K562 (cell line): ENCODE measurements around the gene SPEM2. TPM values are rescaled to one million over a fixed set of nuclear protein-coding genes. Genes with fewer than 3 reads are reported as not detected.

Experiments used
- ATAC-seq: fragments of 200-7000 bp; cut with Tn5 transposase; 3 replicates; pipeline ENCODE4 v1.9.1; 2020; ENCODE audit warnings: moderate library complexity
- BruUV-seq: library from RNA; stranded (reverse); fragments of 400-500 nt; replicated peaks from 2 replicates; lab custom pipeline; 2021; lab: Mats Ljungman, UMichigan
- CTCF ChIA-PET: fragments of 300-600 bp; formaldehyde crosslinking; extraction: SDS; loops from one replicate; lab custom pipeline; 2021; ENCODE audit warnings: low intra/inter-chr PET ratio; lab: Yijun Ruan, JAX
- POLR2A ChIA-PET: fragments of 300-600, 350-650 bp; sonication (Branson Sonifier 250); formaldehyde crosslinking; extraction: SDS; loops from one replicate; lab custom pipeline; 2021; ENCODE audit warnings: antibody characterized with exemption, inconsistent platforms; lab: Yijun Ruan, JAX
- DNase-seq, 4 experiments: peaks; one replicate each; pipeline versions ENCODE4 v3.0.0 to v3.0.0-alpha.2; 2011 to 2018; ENCODE audit warnings: low spot score in 3 of 4, mixed read lengths in 3 of 4; ENCODE audit errors: extremely low read depth in 1 of 4
- FAIRE-seq: peaks from 2 replicates; lab custom pipeline; 2011; peaks lifted over from hg19 to GRCh38; lab: Jason Lieb, UNC
- H2AFZ ChIP-seq: 2 replicates; pipeline ENCODE4 v1.6.0; 2011; ENCODE audit warnings: low read depth, low read length, control low read depth, inconsistent platforms
- H3K27ac ChIP-seq: fragments of 200-600 bp; 3 replicates; pipeline ENCODE4 v1.8.0; 2011; ENCODE audit warnings: low read depth, mild to moderate bottlenecking, control low read depth, inconsistent platforms, low read length, moderate library complexity, mixed read lengths; ENCODE audit errors: extremely low read depth
- H3K27me3 ChIP-seq, 2 experiments: fragments of 300-600 bp in 1 of 2; 2 replicates in 1 of 2; 3 replicates in 1 of 2; pipeline versions ENCODE4 v1.6.0 to v1.8.0; 2011; ENCODE audit warnings: inconsistent platforms in 2 of 2, low read length in 2 of 2, mild to moderate bottlenecking in 1 of 2, mixed read lengths in 1 of 2, moderate library complexity in 1 of 2; ENCODE audit not compliant: control insufficient read depth in 2 of 2, insufficient read depth in 2 of 2
- H3K36me3 ChIP-seq: fragments of 300-600 bp; 3 replicates; pipeline ENCODE4 v1.8.0; 2011; ENCODE audit warnings: mild to moderate bottlenecking, low read length, inconsistent platforms; ENCODE audit not compliant: control insufficient read depth, insufficient read depth
- H3K4me1 ChIP-seq, 2 experiments: fragments of 200-600 bp in 1 of 2; replicated peaks in 1 of 2; 2 replicates in 1 of 2; 3 replicates in 1 of 2; pipeline versions ENCODE4 v1.5.1 to v1.8.0; 2011; ENCODE audit warnings: inconsistent platforms in 2 of 2, low read length in 2 of 2, mild to moderate bottlenecking in 1 of 2, mixed read lengths in 1 of 2, moderate library complexity in 1 of 2; ENCODE audit not compliant: control insufficient read depth in 2 of 2, insufficient read depth in 2 of 2
- H3K4me2 ChIP-seq: 2 replicates; pipeline ENCODE4 v1.6.1; 2011; ENCODE audit warnings: low read length, control low read depth, inconsistent platforms, mixed read lengths; ENCODE audit not compliant: insufficient read depth
- H3K4me3 ChIP-seq: fragments of 200-600 bp; sonication (generic), shearing (Covaris generic); 2 replicates; pipeline ENCODE4 v1.5.1; 2016; ENCODE audit warnings: control low read depth, inconsistent platforms
- H3K79me2 ChIP-seq: fragments of 200-600 bp; 3 replicates; pipeline ENCODE4 v1.8.0; 2011; ENCODE audit warnings: low read length, inconsistent platforms; ENCODE audit not compliant: control insufficient read depth, insufficient read depth
- H3K9ac ChIP-seq, 2 experiments: 2 replicates each; pipeline versions ENCODE4 v1.6.0 to v1.6.1; 2011; ENCODE audit warnings: low read depth in 2 of 2, low read length in 2 of 2, control low read depth in 1 of 2, inconsistent platforms in 1 of 2, mild to moderate bottlenecking in 1 of 2, mixed read lengths in 1 of 2; ENCODE audit not compliant: insufficient read depth in 1 of 2
- H3K9me1 ChIP-seq: one replicate; pipeline ENCODE4 v1.6.0; 2011; ENCODE audit warnings: inconsistent platforms, mild to moderate bottlenecking, low read length, moderate library complexity; ENCODE audit not compliant: control insufficient read depth, insufficient read depth
- H3K9me3 ChIP-seq: replicated peaks from 2 replicates; pipeline ENCODE4 v1.5.1; 2011; ENCODE audit warnings: low read depth, low read length, inconsistent platforms; ENCODE audit not compliant: control insufficient read depth, insufficient read depth
- H4K20me1 ChIP-seq: replicated peaks from 2 replicates; pipeline ENCODE4 v1.6.1; 2011; ENCODE audit warnings: low read length, inconsistent platforms, mixed read lengths; ENCODE audit not compliant: control insufficient read depth, insufficient read depth
- PHB2 ChIP-seq: fragments of 450-650 bp; IDR thresholded peaks from 2 replicates; pipeline ENCODE4 v1.6.1; 2017; ENCODE audit warnings: low read depth
- WGBS: fragments of 100-300 bp; shearing (Covaris generic); methylation state at CpG from one replicate; pipeline ENCODE4 v1.1.6; 2016; ENCODE audit warnings: low coverage, mixed read lengths; ENCODE audit not compliant: insufficient coverage; ENCODE audit errors: missing lambda C conversion rate; 5-methylcytosine and 5-hydroxymethylcytosine counted together
- in situ Hi-C: fragments of 300-500 bp; cut with MboI; formaldehyde crosslinking; loops from 4 replicates; pipeline ENCODE4 v1.15.0; 2018; ENCODE audit warnings: inconsistent platforms, mixed read lengths
- intact Hi-C: fragments of 100-400 bp; cut with micrococcal nuclease; formaldehyde crosslinking; loops from 2 replicates; pipeline ENCODE4 v1.14.2; 2022
- polyA plus RNA-seq, 8 experiments: library from polyadenylated mRNA; depleted of rRNA in 4 of 8; stranded (reverse) in 5 of 8; unstranded in 3 of 8; fragments of >200 nt; fragmentation: Nextera tagmentation in 2 of 8; fragmentation: Illumina TruSeq in 1 of 8; extraction: Ambion mirVana in 2 of 8; extraction: Trizol in 1 of 8; gene quantifications; 2 replicates each; pipeline versions ENCODE4 v1.2.1 to v1.2.3, GENCODE V29; 2011 to 2014; ENCODE audit warnings: inconsistent platforms in 1 of 8, missing spikeins in 1 of 8
- total RNA-seq, 7 experiments: library from RNA; depleted of rRNA in 6 of 7; stranded (reverse); fragments of >200 nt in 6 of 7; fragmentation: Illumina TruSeq in 2 of 7; extraction: Trizol in 2 of 7; gene quantifications; 2 replicates each; pipeline versions ENCODE4 v1.2.1 to v1.2.3, GENCODE V29; 2011 to 2021; ENCODE audit warnings: low replicate concordance in 1 of 7
- TF ChIP-seq, protein P1 (sequence below): fragments of 450-650 bp; IDR thresholded peaks from 2 replicates; pipeline ENCODE4 v1.6.1; 2018; ENCODE audit not compliant: partially characterized antibody
- TF ChIP-seq, protein P2 (sequence below): fragments of 200-400 bp; formaldehyde crosslinking; IDR thresholded peaks from 2 replicates; pipeline ENCODE4 v1.6.1; 2017; ENCODE audit warnings: mild to moderate bottlenecking, low read depth, low read length, moderate library complexity

Gene SPEM2
- total and polyA plus RNA-seq, 9 of the 15 experiments (the other 6 are each of a cell fraction or from before 2014, with no cell fraction given), result not detected

DNA sequence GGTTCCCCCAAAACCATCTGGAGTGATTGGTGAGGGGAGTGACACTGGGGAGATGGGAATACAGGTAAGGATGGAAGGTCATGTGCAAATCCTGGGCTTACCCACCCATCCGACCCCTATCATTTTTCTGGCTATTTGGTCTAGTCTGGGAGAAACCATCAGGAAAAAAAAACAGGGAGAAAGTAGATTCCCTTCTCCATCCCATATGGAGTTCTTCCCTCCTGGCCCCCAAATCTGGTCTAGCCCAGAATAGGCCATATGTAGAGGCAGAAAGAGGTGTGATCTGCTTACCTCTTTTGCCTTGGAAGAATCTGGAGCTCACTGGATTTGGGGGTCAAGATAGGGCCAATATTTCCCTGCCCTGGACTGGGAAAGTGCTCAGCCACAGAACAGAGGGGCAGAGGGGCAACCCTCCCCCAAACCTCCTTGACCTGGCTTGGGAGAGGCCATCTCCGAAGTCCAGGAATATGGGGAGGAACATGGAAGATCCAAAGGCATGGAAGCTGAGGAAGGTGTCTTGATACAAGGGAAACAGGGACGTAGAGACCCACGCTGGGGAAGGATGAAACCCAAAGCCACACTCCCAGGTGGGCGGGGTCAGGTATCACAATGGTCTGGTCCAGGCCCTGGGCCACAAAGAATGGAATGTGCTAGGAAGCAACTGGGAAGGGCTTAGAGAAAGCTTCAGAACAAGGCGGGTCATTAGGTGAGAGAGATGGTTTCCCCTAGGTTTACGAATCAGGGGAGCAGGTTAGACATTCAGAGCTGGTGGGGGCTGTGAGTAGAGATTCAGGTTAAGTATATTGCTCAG lies 35.6 kb downstream of the SPEM2 start:
- peaks cover 30% of the 10 kb centered on the region; the same call in 1 of the 3 replicates for H3K36me3 ChIP-seq
- H3K4me2 ChIP-seq, result no peak overlapping the region
- no peaks in the 10 kb centered on the region for H3K9me3 ChIP-seq
- no peak overlapping the region for H3K9ac ChIP-seq
- BruUV-seq, result no TSS peak
- ATAC-seq, result no peak
- TF ChIP-seq, protein P1, sequence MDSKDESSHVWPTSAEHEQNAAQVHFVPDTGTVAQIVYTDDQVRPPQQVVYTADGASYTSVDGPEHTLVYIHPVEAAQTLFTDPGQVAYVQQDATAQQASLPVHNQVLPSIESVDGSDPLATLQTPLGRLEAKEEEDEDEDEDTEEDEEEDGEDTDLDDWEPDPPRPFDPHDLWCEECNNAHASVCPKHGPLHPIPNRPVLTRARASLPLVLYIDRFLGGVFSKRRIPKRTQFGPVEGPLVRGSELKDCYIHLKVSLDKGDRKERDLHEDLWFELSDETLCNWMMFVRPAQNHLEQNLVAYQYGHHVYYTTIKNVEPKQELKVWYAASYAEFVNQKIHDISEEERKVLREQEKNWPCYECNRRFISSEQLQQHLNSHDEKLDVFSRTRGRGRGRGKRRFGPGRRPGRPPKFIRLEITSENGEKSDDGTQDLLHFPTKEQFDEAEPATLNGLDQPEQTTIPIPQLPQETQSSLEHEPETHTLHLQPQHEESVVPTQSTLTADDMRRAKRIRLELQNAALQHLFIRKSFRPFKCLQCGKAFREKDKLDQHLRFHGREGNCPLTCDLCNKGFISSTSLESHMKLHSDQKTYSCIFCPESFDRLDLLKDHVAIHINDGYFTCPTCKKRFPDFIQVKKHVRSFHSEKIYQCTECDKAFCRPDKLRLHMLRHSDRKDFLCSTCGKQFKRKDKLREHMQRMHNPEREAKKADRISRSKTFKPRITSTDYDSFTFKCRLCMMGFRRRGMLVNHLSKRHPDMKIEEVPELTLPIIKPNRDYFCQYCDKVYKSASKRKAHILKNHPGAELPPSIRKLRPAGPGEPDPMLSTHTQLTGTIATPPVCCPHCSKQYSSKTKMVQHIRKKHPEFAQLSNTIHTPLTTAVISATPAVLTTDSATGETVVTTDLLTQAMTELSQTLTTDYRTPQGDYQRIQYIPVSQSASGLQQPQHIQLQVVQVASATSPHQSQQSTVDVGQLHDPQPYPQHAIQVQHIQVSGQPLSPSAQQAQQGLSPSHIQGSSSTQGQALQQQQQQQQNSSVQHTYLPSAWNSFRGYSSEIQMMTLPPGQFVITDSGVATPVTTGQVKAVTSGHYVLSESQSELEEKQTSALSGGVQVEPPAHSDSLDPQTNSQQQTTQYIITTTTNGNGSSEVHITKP, result peak; percentile 90
- TF ChIP-seq, protein P2, sequence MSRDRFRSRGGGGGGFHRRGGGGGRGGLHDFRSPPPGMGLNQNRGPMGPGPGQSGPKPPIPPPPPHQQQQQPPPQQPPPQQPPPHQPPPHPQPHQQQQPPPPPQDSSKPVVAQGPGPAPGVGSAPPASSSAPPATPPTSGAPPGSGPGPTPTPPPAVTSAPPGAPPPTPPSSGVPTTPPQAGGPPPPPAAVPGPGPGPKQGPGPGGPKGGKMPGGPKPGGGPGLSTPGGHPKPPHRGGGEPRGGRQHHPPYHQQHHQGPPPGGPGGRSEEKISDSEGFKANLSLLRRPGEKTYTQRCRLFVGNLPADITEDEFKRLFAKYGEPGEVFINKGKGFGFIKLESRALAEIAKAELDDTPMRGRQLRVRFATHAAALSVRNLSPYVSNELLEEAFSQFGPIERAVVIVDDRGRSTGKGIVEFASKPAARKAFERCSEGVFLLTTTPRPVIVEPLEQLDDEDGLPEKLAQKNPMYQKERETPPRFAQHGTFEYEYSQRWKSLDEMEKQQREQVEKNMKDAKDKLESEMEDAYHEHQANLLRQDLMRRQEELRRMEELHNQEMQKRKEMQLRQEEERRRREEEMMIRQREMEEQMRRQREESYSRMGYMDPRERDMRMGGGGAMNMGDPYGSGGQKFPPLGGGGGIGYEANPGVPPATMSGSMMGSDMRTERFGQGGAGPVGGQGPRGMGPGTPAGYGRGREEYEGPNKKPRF, result no peak
- no peak for TF ChIP-seq PHB2
- POLR2A ChIA-PET, result interaction anchor here (0.6 to 1.5 kb wide), 6 partner anchors 10 to 111 kb away, joined by 3 to 6 read pairs (median 4); no protein-coding TSS in a partner anchor
- in situ Hi-C loops (no loop called here), intact Hi-C loops (no loop called here)
- H3K9me1 ChIP-seq, result no peaks in the 10 kb centered on the region
- no peak overlapping the region for H2AFZ ChIP-seq
- H3K27ac ChIP-seq, result no peak overlapping the region
- no peaks in the 10 kb centered on the region; the same call in 2 of the 3 replicates for H3K79me2 ChIP-seq
- no peaks in the 10 kb centered on the region for H3K27me3 ChIP-seq
- FAIRE-seq, result no peak
- no peak for DNase-seq
- H3K4me1 ChIP-seq, result peaks cover 0 to 20% of the 10 kb centered on the region in 2 experiments; a peak in 2 of 5 replicates
- no peaks in the 10 kb centered on the region for H4K20me1 ChIP-seq
- 93% methylated on average over 6 of the region's 7 CpGs for WGBS
- CTCF ChIA-PET, result no interaction called here
- H3K4me3 ChIP-seq, result no peak overlapping the region
